ENCODE data around the gene PRKD1.

- TF ChIP-seq CTCF (IDR thresholded peaks at IDR 0.05) (no peak), POLR2AphosphoS5 (IDR thresholded peaks at IDR 0.05; ENCODE audit: insufficient read depth in 1 of 2, low read depth in 1 of 2) (no peak), POLR2A (IDR thresholded peaks at IDR 0.05) (no peak)
Observed at GRCh38 chr14:29900609-29901350, 26.9 kb downstream of the PRKD1 start.
